HEK293T (cell line): ENCODE data around the gene SIGLEC11.
A peak's percentile ranks its signal among the peaks of the same experiment; 100 is the strongest.
"Not testable (repeated sequence)": the region's sequence is repeated elsewhere in the genome, so short reads cannot be mapped to it uniquely, and the experiment has no call there.

Experiments used
- CTCF ChIA-PET: fragments of 350-600 bp; formaldehyde crosslinking; extraction: SDS; loops from one replicate; lab custom pipeline; 2021; ENCODE audit warnings: antibody characterized with exemption, inconsistent platforms; lab: Yijun Ruan, JAX
- POLR2A ChIA-PET: fragments of 350-600 bp; formaldehyde crosslinking; extraction: SDS; loops from one replicate; lab custom pipeline; 2020; ENCODE audit warnings: antibody characterized with exemption, inconsistent platforms; lab: Yijun Ruan, JAX
- DNase-seq: peaks from one replicate; pipeline ENCODE4 v3.0.0; 2012; ENCODE audit warnings: mixed read lengths; ENCODE audit errors: extremely low spot score
- ARNT ChIP-seq: fragments of 450-650 bp; IDR thresholded peaks from 2 replicates; pipeline ENCODE4 v1.6.1; 2017; ENCODE audit warnings: mild to moderate bottlenecking
- BHLHE40 ChIP-seq: fragments of 450-650 bp; IDR thresholded peaks from 2 replicates; pipeline ENCODE4 v1.6.1; 2016; ENCODE audit warnings: mild to moderate bottlenecking, moderate library complexity, borderline replicate concordance
- CTBP1 ChIP-seq: fragments of 450-650 bp; IDR thresholded peaks from 2 replicates; pipeline ENCODE4 v1.6.1; 2016; ENCODE audit warnings: borderline replicate concordance
- ELF4 ChIP-seq: fragments of 450-650 bp; IDR thresholded peaks from 2 replicates; pipeline ENCODE4 v1.6.1; 2017; ENCODE audit warnings: antibody characterized with exemption
- FOXK2 ChIP-seq: fragments of 450-650 bp; IDR thresholded peaks from 2 replicates; pipeline ENCODE4 v1.6.1; 2016; ENCODE audit warnings: mild to moderate bottlenecking
- FOXM1 ChIP-seq: fragments of 450-650 bp; IDR thresholded peaks from 2 replicates; pipeline ENCODE4 v1.6.1; 2017; ENCODE audit warnings: mild to moderate bottlenecking, borderline replicate concordance
- HDGF ChIP-seq: fragments of 450-650 bp; IDR thresholded peaks from 2 replicates; pipeline ENCODE4 v1.6.1; 2017; ENCODE audit warnings: antibody characterized with exemption, borderline replicate concordance
- L3MBTL2 ChIP-seq: fragments of 450-650 bp; conservative IDR thresholded peaks from 2 replicates; pipeline ENCODE4 v1.6.1; 2016; ENCODE audit warnings: mild to moderate bottlenecking
- LEF1 ChIP-seq: fragments of 450-650 bp; IDR thresholded peaks from 2 replicates; pipeline ENCODE4 v1.6.1; 2017; ENCODE audit warnings: mild to moderate bottlenecking, borderline replicate concordance
- NFRKB ChIP-seq: fragments of 450-650 bp; IDR thresholded peaks from 2 replicates; pipeline ENCODE4 v1.6.1; 2016; ENCODE audit warnings: mild to moderate bottlenecking, moderate library complexity
- SP1 ChIP-seq: fragments of 450-650 bp; IDR thresholded peaks from 2 replicates; pipeline ENCODE4 v1.6.1; 2017
- SUZ12 ChIP-seq: fragments of 450-650 bp; IDR thresholded peaks from 2 replicates; pipeline ENCODE4 v1.6.1; 2016; ENCODE audit warnings: mild to moderate bottlenecking
- TARDBP ChIP-seq: fragments of 450-650 bp; IDR thresholded peaks from 2 replicates; pipeline ENCODE4 v1.6.1; 2016
- ZNF384 ChIP-seq: fragments of 450-650 bp; IDR thresholded peaks from 2 replicates; pipeline ENCODE4 v1.6.1; 2016
- TF ChIP-seq, protein P1 (sequence below): fragments of 450-650 bp; IDR thresholded peaks from 2 replicates; pipeline ENCODE4 v1.6.1; 2016

Gene SIGLEC11

DNA sequence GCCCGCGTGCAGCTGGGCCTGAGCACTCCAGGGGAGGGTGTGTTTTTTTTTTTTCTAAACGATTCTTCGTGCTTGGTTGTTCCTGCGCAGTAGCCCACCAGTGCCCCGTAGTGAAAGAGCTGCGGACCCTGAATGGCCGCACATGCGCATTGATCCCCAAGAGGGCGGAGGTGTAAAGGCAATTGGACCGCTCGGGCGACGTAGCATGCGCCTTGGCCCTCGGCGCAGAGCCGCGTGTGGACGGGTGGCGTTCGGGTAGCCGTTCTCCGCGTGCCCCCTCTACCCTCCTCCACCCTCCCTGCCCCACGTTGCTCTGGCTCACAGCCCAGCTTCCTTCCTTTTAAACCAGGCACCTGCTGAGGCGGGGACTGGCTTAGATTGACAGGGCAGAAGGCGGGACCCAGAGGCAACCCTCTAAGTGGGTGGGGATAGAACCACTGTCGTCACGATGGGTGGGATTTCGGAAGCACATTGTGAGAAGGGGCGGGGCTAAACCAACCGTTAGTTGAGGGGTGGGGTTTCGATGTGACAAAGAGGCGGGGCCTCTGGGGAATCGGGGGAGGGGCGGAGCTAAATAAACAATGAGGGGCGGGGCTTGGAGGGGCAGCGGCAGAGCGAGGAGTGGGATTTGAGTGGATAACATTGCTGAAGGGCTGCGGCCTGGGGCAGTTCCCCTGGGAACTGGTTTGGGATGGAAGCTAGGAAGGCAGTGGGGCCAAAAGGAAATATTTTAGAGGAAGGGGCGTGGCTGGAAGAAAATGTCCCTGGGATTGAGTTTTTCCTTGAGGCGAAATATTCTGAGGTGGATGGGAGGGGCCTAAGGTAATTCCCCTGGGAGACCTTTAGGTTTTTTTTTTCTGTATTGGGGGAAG lies 31.1 kb downstream of the SIGLEC11 start:
- DNase-seq: peak; percentile 97
- TF ChIP-seq TARDBP (no peak), CTBP1 (no peak), LEF1 (no peak), BHLHE40 (no peak), ELF4 (peak; percentile 76; the same call in 1 of the 2 replicates), HDGF (peak; percentile 76; the same call in 1 of the 2 replicates), FOXM1 (0 out of 2 replicates have a peak, but pooled peaks have one; percentile 20), ZNF384 (peak; percentile 39; the same call in 1 of the 2 replicates), L3MBTL2 (peak; percentile 44; the same call in 1 of the 2 replicates), FOXK2 (no peak), ARNT (no peak)
- TF ChIP-seq, protein P1, sequence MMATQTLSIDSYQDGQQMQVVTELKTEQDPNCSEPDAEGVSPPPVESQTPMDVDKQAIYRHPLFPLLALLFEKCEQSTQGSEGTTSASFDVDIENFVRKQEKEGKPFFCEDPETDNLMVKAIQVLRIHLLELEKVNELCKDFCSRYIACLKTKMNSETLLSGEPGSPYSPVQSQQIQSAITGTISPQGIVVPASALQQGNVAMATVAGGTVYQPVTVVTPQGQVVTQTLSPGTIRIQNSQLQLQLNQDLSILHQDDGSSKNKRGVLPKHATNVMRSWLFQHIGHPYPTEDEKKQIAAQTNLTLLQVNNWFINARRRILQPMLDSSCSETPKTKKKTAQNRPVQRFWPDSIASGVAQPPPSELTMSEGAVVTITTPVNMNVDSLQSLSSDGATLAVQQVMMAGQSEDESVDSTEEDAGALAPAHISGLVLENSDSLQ: peak; percentile 99
- ChIA-PET POLR2A (interaction anchor here (0.8 to 2.6 kb wide), 18 partner anchors 10 to 120 kb away, joined by 3 to 27 read pairs (median 5); partner anchors contain the start of genes AKT1S1, PNKP, PTOV1 and TBC1D17), CTCF (no interaction called here)

DNA sequence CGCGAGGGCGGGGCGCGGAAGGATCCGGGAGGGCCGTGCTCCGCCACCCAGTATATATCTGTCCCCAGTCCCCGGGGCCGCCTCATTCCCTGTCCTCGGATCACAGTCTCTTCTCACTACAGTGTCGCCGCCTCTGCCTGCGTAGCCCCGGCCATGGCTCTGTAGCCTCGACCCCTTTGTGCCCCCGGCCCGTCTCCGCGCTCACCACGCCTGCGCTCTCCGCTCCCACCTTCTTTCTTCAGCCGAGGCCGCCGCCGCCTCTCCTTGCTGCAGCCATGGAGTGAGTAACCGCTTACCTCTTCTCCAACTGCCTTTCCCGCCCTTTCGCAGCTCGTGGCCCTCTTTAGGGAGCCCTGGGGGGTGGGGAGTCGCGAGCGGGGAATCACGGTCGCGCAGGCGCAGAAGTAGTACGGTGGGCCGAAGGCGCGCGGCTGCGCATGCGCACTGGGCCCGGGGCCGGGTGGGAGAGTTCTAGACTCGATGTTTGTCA lies 31.8 kb downstream of the SIGLEC11 start, which contains the start of the genes ATF5 and NUP62:
ATF5 (plus strand) TSS at position 85 of the 490 bp plus-strand sequence. CDS start 1,646 bp downstream, outside the sequence.
NUP62 (minus strand) TSS at position 384 of the 490 bp plus-strand sequence. CDS start 19,697 bp downstream, outside the sequence.
- peak; percentile 96 for DNase-seq
- ChIA-PET POLR2A (interaction anchor here (1.0 to 2.6 kb wide), 17 partner anchors 9 to 119 kb away, joined by 3 to 27 read pairs (median 5); partner anchors contain the start of genes AKT1S1, PNKP, PTOV1 and TBC1D17), CTCF (no interaction called here)
- no peak for TF ChIP-seq FOXK2
- TF ChIP-seq LEF1: no peak
- TF ChIP-seq L3MBTL2: peak; percentile 100
- TF ChIP-seq FOXM1: no peak

DNA sequence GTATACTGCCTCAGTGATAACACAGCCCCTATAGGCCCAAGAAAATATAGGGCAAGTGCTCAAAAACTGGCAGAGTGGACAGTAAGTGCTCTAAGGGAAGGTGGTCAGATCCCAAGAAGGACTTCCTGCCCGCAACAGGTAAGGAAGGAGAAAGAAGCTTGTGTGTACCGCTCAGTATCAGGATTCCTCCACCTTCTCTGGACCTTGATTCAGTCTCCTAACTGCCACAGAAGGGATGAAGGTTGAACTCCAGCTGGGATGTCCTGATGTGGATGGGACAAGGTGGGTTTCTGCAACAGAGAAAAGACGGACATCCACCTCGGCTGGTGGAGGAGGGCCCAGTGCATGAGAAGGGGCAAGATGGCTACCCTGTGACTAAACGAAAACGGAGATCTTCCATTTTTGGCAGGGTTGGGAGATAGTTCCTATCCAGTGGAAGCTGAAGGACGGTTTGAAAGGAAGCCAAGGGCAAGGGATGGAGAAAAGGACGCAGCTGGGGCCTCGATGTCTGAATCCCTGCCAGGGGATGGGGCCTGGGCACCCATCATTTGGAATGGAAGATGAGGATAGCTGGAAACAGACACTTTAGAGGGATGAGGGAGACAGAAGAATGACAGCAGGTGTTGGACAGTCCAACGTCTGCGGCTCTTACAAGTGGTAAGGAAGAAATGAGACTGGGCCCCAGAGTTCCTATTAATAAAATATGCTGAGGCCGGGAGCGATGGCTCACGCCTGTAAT lies 33.3 kb downstream of the SIGLEC11 start:
- ChIA-PET CTCF (no interaction called here), POLR2A (interaction anchor here (1.9 to 2.6 kb wide), 3 partner anchors 33 to 77 kb away, joined by 7 to 16 read pairs (median 15); partner anchors contain the start of genes AKT1S1, PTOV1 and TBC1D17)
- no peak for DNase-seq
- TF ChIP-seq, protein P1: no peak
- TF ChIP-seq L3MBTL2 (no peak), FOXK2 (no peak), LEF1 (no peak), SP1 (no peak), TARDBP (no peak), NFRKB (no peak), HDGF (no peak), BHLHE40 (no peak), FOXM1 (no peak), ELF4 (no peak), CTBP1 (no peak), ZNF384 (no peak), SUZ12 (no peak)

DNA sequence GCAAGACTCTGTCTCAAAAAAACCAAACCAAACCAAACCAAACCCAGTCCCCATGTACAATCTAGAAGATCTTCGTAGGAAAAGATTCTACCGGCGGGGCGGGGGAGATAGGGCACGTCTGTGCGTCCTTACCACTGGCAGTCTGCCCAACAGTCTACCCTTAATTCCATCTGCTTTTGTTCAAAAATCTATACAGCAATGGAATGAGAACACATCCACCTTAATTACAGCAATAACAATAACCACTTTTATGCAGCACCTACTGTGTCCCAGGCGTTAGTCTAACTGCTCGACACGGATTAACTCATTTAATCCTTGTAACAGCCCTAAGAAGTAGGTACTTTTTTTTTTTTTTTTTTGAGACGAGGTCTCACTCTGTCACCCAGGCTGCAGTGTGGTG lies 34.5 kb downstream of the SIGLEC11 start:
- TF ChIP-seq TARDBP: no peak
- TF ChIP-seq ZNF384: no peak
- TF ChIP-seq BHLHE40: no peak
- TF ChIP-seq FOXM1: no peak
- ChIA-PET CTCF (no interaction called here), POLR2A (no interaction called here)
- no peak for DNase-seq

DNA sequence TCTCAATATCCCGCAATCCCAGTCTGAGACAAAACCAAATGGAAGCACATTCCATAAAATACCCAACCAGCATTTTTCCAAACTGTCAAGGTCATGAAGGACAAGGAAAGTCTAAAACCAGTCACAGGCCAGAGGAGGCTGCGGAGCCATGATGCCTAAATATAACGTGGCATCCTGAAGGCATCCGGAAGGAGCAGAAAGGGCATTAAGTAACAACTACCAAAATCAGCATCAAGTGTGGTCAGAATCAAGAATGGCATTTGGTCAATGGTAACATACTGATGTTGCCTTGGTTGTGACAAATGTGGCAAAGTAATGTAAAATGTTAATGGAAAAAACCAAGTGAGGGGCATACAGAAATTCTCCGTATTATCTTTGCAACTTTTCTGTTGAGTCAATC lies 35.5 kb downstream of the SIGLEC11 start:
- no peak for DNase-seq
- CTCF ChIA-PET: no interaction called here
- TF ChIP-seq, protein P1: no peak
- TF ChIP-seq LEF1 (no peak), TARDBP (no peak), SUZ12 (no peak)
- POLR2A ChIA-PET: no interaction called here

DNA sequence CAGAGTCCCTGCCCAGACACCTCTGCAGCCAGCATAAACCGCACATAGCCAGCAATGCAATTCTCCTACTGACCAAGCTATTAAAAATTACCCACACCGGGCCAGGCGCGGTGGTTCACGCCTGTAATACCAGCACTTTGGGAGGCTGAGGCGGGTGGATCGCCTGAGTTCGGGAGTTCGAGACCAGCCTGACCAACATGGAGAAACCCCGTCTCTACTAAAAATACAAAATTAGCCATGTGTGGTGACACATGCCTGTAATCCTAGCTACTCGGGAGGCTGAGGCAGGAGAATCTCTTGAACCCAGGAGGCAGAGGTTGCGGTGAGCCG lies 36.1 kb downstream of the SIGLEC11 start:
- DNase-seq, CTCF ChIA-PET: not testable (repeated sequence)
- POLR2A ChIA-PET: interaction anchor here (1.4 kb wide), 1 partner anchor 56 kb away, joined by 3 read pairs; no protein-coding TSS in a partner anchor
